ENCODE measurements around the gene SFT2D3. TPM values are rescaled to one million over a fixed set of nuclear protein-coding genes. Genes with fewer than 3 reads are reported as not detected.

The SFT2D3 gene
- total and polyA plus RNA-seq, 2 of the 13 experiments (the other 11 are each of a cell fraction or from before 2014, with no cell fraction given), result 8.3 to 9.4 TPM

DNA sequence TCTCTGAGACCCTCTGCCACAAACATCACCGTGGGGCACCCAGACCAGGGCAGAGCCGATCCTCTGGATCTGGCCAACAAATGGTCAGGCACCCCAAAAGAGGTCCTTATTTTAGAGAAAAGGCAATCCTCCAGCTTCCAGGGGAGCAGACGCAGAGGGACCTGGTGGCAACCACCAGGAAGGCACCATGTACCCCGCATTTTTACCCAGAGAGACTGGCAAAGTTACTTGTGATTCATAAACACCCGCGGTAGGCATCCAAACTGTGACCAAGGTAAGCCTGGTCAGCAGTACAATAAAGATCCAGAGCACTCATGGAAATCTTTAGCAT is 36.4 kb upstream of the SFT2D3 start (continued):
- TF ChIP-seq, protein P1, sequence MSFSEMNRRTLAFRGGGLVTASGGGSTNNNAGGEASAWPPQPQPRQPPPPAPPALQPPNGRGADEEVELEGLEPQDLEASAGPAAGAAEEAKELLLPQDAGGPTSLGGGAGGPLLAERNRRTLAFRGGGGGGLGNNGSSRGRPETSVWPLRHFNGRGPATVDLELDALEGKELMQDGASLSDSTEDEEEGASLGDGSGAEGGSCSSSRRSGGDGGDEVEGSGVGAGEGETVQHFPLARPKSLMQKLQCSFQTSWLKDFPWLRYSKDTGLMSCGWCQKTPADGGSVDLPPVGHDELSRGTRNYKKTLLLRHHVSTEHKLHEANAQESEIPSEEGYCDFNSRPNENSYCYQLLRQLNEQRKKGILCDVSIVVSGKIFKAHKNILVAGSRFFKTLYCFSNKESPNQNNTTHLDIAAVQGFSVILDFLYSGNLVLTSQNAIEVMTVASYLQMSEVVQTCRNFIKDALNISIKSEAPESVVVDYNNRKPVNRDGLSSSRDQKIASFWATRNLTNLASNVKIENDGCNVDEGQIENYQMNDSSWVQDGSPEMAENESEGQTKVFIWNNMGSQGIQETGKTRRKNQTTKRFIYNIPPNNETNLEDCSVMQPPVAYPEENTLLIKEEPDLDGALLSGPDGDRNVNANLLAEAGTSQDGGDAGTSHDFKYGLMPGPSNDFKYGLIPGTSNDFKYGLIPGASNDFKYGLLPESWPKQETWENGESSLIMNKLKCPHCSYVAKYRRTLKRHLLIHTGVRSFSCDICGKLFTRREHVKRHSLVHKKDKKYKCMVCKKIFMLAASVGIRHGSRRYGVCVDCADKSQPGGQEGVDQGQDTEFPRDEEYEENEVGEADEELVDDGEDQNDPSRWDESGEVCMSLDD (CRISPR knock-in tag; IDR thresholded peaks at IDR 0.05; ENCODE audit: borderline replicate concordance), result no peak
- TF ChIP-seq, protein P2, sequence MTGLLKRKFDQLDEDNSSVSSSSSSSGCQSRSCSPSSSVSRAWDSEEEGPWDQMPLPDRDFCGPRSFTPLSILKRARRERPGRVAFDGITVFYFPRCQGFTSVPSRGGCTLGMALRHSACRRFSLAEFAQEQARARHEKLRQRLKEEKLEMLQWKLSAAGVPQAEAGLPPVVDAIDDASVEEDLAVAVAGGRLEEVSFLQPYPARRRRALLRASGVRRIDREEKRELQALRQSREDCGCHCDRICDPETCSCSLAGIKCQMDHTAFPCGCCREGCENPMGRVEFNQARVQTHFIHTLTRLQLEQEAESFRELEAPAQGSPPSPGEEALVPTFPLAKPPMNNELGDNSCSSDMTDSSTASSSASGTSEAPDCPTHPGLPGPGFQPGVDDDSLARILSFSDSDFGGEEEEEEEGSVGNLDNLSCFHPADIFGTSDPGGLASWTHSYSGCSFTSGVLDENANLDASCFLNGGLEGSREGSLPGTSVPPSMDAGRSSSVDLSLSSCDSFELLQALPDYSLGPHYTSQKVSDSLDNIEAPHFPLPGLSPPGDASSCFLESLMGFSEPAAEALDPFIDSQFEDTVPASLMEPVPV (CRISPR knock-in tag; IDR thresholded peaks at IDR 0.05), result no peak
- TF ChIP-seq AKAP8 (CRISPR knock-in tag; IDR thresholded peaks at IDR 0.05) (no peak), DR1 (CRISPR knock-in tag; IDR thresholded peaks at IDR 0.05) (no peak)
- TF ChIP-seq, protein P3, sequence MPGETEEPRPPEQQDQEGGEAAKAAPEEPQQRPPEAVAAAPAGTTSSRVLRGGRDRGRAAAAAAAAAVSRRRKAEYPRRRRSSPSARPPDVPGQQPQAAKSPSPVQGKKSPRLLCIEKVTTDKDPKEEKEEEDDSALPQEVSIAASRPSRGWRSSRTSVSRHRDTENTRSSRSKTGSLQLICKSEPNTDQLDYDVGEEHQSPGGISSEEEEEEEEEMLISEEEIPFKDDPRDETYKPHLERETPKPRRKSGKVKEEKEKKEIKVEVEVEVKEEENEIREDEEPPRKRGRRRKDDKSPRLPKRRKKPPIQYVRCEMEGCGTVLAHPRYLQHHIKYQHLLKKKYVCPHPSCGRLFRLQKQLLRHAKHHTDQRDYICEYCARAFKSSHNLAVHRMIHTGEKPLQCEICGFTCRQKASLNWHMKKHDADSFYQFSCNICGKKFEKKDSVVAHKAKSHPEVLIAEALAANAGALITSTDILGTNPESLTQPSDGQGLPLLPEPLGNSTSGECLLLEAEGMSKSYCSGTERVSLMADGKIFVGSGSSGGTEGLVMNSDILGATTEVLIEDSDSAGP (CRISPR knock-in tag; IDR thresholded peaks at IDR 0.05; ENCODE audit: borderline replicate concordance), result no peak

DNA sequence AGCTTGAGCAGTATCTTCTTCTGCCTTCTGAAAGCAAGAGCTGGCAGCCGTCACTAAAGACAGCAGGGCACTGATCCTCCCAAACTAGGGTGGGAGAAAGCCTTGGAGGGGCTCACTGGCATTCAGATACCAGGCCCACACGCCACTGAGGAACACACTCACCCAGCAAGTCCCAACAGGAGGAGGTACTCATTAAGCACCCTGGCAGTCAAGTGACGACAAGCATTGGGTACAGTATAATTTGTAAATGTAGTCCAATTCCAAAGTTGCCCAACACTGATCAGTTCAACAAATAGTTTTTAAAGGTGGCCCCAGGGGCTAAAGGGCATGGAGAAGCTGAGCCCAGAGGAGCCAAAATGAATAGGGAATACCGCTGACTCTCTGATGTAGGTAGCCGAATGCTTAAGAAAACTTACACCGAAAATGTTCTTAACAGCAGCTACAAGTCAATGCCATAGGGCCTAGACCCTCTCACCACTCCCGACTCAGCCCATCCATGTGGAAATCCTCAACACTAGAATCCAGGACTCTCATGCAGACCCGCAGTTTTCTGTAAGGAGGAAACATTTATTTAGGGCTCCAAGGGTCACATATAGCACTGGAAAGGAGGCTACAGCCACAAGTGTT is 35.9 kb upstream of the SFT2D3 start:
- H3K79me2 ChIP-seq (ENCODE audit: insufficient read depth, low read length), result no peaks in the 10 kb centered on the region
- BruUV-seq (replicated peaks), result no TSS peak
- H3K4me1 ChIP-seq (ENCODE audit: insufficient read depth, low read length), result peaks cover 14% of the 10 kb centered on the region
- no peak for FAIRE-seq
- H3K4me2 ChIP-seq (ENCODE audit: low read depth, low read length), result no peak overlapping the region
- intact Hi-C loops (cut with micrococcal nuclease; ENCODE audit: unreplicated experiment), result no loop called here
- no peak overlapping the region for H3K27ac ChIP-seq (ENCODE audit: extremely low read length, insufficient read depth, low read length)
- H3K9ac ChIP-seq (ENCODE audit: insufficient read depth, low read depth, low read length), result no peak overlapping the region
- H3K36me3 ChIP-seq (replicated peaks in 1 of 2; ENCODE audit: control insufficient read depth in 1 of 2, insufficient read depth in 2 of 2, low read length in 2 of 2), result no peaks in the 10 kb centered on the region
- in situ Hi-C loops (cut with HindIII; ENCODE audit: extremely low pct_ligation_motif_present, low pct_unique_long_range_greater_than_20kb), result no loop called here
- POLR2A ChIA-PET, result no interaction called here
- no peak for ATAC-seq
- no peaks in the 10 kb centered on the region for H4K20me1 ChIP-seq (ENCODE audit: insufficient read depth, low read length)
- no peak overlapping the region for H2AFZ ChIP-seq (ENCODE audit: low read length)
- peaks cover 2 to 52% of the 10 kb centered on the region in 2 experiments; a peak in 4 of 5 replicates for H3K27me3 ChIP-seq (ENCODE audit: control insufficient read depth in 1 of 2, insufficient read depth in 2 of 2, low read length in 2 of 2)
- H3K4me3 ChIP-seq (replicated peaks in 1 of 3; ENCODE audit: insufficient read depth in 1 of 3, low read depth in 2 of 3, low read length in 3 of 3), result no peak overlapping the region
- no peaks in the 10 kb centered on the region for H3K9me3 ChIP-seq (ENCODE audit: low read length)
- WGBS (ENCODE audit: low lambda C conversion rate), result 42% methylated on average over 8 of the region's 8 CpGs
- CTCF ChIA-PET (ENCODE audit: low intra/inter-chr PET ratio, low total read pairs), result no interaction called here
- no peak for DNase-seq (ENCODE audit: low spot score)
- TF ChIP-seq CBX5 (CRISPR knock-in tag; IDR thresholded peaks at IDR 0.05; ENCODE audit: borderline replicate concordance), result no peak
- TF ChIP-seq, protein P4, sequence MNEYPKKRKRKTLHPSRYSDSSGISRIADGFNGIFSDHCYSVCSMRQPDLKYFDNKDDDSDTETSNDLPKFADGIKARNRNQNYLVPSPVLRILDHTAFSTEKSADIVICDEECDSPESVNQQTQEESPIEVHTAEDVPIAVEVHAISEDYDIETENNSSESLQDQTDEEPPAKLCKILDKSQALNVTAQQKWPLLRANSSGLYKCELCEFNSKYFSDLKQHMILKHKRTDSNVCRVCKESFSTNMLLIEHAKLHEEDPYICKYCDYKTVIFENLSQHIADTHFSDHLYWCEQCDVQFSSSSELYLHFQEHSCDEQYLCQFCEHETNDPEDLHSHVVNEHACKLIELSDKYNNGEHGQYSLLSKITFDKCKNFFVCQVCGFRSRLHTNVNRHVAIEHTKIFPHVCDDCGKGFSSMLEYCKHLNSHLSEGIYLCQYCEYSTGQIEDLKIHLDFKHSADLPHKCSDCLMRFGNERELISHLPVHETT (CRISPR knock-in tag; conservative IDR thresholded peaks at IDR 0.05), result no peak
- no peak for TF ChIP-seq KAT8 (CRISPR knock-in tag; IDR thresholded peaks at IDR 0.05)

Data from HepG2 (cell line).